Glomerular visceral epithelial cell (primary cell): ENCODE data around the gene ROPN1.
"Not testable (repeated sequence)": the region's sequence is repeated elsewhere in the genome, so short reads cannot be mapped to it uniquely, and the experiment has no call there.

Source experiments
- DNase-seq: peaks from one replicate; pipeline ENCODE4 v3.0.0-alpha.2; 2016; ENCODE audit errors: extremely low spot score

Gene ROPN1

GRCh38 chr3:123991730-123992588 lies at the start of gene ROPN1:
ROPN1 (minus strand) TSS chr3:123992124; CDS start chr3:123980481, 11,643 bp downstream.
- not testable (repeated sequence) for DNase-seq

- no peak for DNase-seq
Observed at GRCh38 chr3:124041553-124041952, 49.6 kb upstream of the ROPN1 start.

GRCh38 chr3:124037326-124037725 lies 45.4 kb upstream of the ROPN1 start:
- DNase-seq = no peak

DNA sequence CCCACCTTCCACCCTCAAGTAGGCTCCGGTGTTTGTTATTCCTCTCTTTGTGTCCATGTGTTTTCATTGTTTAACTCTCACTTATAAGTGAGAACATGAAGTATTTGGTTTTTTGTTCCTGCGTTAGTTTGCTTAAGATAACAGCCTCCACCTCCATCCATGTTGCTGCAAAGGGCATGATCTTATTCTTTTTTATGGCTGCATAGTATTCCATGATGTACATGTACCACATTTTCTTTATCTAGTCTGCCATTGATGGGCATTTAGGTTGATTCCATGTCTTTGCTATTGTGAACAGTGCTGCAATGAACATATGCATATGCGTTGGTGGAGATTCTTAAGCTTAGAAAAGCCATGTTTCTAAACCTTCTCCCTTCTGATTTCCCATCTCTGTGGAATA lies 44.3 kb upstream of the ROPN1 start:
- not testable (repeated sequence) for DNase-seq

- DNase-seq = no peak
Observed at GRCh38 chr3:124035463-124036121, 43.7 kb upstream of the ROPN1 start.

- no peak for DNase-seq
Observed at GRCh38 chr3:124034844-124035152, 42.9 kb upstream of the ROPN1 start.

- peak; percentile 33 for DNase-seq
Observed at GRCh38 chr3:124034016-124034843, 42.3 kb upstream of the ROPN1 start.

GRCh38 chr3:124033360-124034015 lies 41.6 kb upstream of the ROPN1 start, which contains the start of gene KALRN:
KALRN (plus strand) TSS chr3:124033369.
- DNase-seq = no peak

- DNase-seq = peak; percentile 92
Observed at GRCh38 chr3:124032881-124033359, 41.0 kb upstream of the ROPN1 start.

DNA sequence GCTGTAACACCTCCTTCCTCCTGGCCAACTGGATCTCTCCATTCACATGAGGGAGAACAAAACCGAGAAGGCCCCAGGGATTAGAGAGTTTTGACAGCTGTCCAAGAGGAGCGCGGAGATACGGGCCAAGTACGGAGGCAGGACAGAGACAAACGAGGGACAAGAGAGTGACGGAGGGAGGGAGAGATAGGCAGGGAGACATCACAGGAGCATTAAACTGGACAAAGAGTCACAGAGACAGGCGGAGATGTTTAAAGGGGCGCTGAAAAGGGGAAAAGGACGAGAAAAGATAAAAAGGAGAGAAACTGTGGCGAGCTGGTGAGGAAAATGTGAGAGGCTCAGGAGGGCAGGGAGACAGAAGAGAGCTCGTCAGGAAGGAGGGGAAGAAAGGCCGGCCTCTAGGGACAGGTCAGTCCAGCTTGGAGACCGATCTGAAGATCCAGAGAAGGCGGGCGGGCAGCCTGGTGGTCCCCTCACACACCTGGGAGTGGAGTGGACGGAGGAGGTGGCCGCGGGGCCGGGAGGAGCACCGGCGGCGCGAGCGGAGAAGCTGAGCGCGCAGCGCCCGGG lies 40.5 kb upstream of the ROPN1 start:
- DNase-seq = no peak

DNA sequence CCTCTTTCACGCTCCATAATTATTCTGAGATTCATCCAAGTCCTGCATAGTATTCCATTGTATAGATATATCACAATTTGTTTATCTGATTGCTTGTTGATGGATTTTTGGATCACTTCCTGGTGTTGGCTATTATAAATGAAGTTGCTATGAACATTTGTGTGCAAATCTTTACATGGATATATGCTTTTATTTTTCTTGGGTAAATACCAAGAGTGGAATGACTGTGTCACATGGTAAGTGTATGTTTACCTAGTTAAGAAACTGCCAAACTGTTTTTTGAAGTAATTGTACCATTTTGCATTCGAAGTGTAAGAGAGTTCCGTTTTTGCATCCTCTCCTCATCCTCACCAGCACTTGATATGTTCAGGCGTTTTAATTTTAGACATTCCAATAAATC lies 34.6 kb upstream of the ROPN1 start:
- no peak for DNase-seq

DNA sequence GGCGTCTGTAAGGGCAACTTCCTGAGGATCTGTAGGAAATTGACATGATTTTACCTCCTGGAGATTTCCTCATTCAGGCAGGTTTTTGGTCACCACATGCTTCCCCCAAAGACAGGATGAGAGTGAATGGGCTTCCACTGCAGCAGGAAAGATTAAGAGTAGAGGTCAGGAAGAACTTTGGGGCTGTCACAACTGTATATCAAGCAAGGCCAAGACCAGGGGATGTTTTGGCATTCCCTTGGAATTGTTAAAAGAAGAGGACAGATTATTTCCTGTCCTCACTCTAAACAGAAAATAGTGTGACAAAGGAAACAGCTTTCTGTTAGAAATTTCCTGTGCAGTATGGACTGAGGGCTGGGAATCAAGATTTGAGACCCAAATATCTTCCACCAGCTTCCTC lies 31.6 kb upstream of the ROPN1 start:
- not testable (repeated sequence) for DNase-seq

DNA sequence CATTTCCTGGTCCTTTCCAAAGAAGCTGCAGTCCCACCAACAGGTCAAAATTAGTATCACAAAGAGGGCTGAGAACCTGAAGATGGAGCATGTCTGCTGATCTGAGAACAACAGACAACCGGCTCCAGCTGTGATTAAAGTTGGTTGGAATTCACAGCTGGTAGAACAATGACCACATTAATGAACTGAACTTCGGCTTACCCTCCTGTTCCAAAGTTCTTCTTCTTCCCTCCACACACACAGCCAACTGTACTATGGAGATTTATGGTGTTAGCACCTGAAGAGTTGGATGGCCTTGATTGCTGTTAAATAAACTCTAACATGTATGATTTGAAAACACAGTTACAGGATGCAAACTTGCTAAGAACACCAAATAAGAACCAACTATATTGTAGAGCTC lies 27.4 kb upstream of the ROPN1 start:
- DNase-seq = no peak

GRCh38 chr3:124017502-124017901 lies 25.6 kb upstream of the ROPN1 start:
- DNase-seq = peak; percentile 9

DNA sequence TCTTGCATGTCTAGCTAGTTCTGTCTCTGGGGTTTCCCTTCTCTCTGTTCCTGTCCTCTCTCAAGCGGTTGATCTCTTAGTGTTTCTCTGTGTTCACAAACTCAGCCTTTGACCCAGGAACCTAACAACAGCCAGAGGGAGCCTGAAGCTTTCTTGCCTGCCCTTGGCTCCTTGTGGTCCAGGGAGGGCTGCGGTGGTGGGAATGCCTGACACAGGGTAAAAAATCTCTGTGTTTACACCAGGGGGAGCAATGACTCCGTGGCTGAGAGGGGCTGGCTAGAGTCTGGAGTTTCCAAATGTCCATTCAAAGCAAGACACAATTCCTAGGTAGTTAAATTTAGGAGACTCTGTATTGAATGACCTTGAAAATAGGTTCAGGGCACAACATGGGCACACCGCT lies 24.6 kb upstream of the ROPN1 start:
- DNase-seq = peak; percentile 65

DNA sequence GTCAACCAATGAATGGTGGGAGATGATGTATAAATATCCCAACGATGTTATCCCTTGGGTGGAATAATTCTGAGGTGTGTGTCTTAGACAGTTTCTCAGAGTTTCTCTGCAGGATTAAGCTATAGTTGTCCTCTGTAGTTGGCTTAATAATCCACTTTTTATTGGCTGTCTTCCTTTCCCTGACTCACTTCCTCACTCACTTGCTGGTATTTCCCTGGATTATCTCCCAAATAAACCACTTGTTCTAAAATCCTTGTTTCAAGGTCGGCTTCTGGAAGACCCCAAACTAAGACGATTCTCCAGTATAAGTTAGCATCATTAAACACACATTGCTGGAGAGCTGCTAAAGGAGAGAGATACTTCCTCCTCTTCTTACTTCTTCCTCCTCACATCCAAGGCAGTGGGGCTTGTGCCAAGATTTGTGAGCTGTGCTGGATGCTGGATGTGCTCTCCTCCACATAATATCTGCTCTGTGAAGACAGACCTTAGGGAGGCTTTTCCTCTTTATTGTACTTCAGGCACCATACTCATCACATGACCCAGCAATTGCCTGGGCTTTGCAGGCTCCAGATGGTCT lies 22.5 kb upstream of the ROPN1 start:
- DNase-seq = no peak

GRCh38 chr3:124008321-124008720 lies 16.4 kb upstream of the ROPN1 start:
- not testable (repeated sequence) for DNase-seq

DNA sequence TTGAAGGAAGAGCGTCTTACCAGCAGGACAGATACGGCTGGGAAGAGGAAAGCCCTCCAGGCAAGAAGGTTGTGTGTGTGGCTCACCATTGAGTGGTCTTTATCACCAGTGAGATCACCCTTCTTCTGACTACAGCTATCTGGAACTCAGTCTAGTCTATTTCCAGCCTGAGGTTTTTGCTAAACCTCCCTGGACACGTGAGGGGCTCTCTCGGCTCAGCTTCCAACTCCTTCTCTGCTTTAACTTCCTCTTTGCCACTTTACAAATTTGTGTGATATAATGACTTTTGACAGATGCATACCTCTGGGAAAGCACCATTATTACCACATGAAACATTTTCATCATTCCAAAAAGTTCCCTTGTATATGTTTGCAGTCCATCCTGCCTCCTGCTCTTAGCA lies 15.3 kb upstream of the ROPN1 start:
- peak; percentile 6 for DNase-seq

GRCh38 chr3:124002405-124003079 lies 10.6 kb upstream of the ROPN1 start:
- DNase-seq = not testable (repeated sequence)

- DNase-seq = not testable (repeated sequence)
Observed at GRCh38 chr3:124001366-124001765, 9.4 kb upstream of the ROPN1 start.
